ENCODE measurements around the gene TIAM1. TPM values are rescaled to one million over a fixed set of nuclear protein-coding genes. Genes with fewer than 3 reads are reported as not detected.

The TIAM1 gene
- total and polyA plus RNA-seq, 2 of the 8 experiments (the other 6 are each of a cell fraction or from before 2014, with no cell fraction given): 10.1 to 30.7 TPM

GRCh38 chr21:31196724-31197123 is 147.3 kb downstream of the TIAM1 start:
- no peaks in the 10 kb centered on the region for H3K79me1 ChIP-seq (ENCODE audit: low read depth, low read length)
- H4K8ac ChIP-seq (ENCODE audit: extremely low read depth, insufficient read depth, low read length): no peak overlapping the region
- no peak overlapping the region for H4K91ac ChIP-seq (replicated peaks; ENCODE audit: insufficient read length, low read length)
- H2BK15ac ChIP-seq (ENCODE audit: low read length): no peak overlapping the region
- no peak overlapping the region for H2BK120ac ChIP-seq (replicated peaks; ENCODE audit: low read depth, low read length)
- H3K4me2 ChIP-seq (ENCODE audit: insufficient read depth in 1 of 2, low read depth in 2 of 2, low read length in 2 of 2): no peak overlapping the region
- no peak overlapping the region for H3K18ac ChIP-seq (ENCODE audit: extremely low read depth, low read length)
- FAIRE-seq (no peak), DNase-seq (ENCODE audit: low read depth in 1 of 2, low spot score in 2 of 2) (no peak)
- H3K9me3 ChIP-seq (ENCODE audit: insufficient read depth in 2 of 2, low read depth in 1 of 2, low read length in 1 of 2): no peaks in the 10 kb centered on the region
- no peak overlapping the region for H3K27ac ChIP-seq (ENCODE audit: low read depth, low read length)
- ChIA-PET CTCF (ENCODE audit: partially characterized antibody) (interaction anchor here (0.6 to 4.1 kb wide), 5 partner anchors 11 to 304 kb away, joined by 3 to 16 read pairs (median 3); no protein-coding TSS in a partner anchor), POLR2A (ENCODE audit: partially characterized antibody) (no interaction called here)
- no peak overlapping the region for H2BK12ac ChIP-seq (ENCODE audit: low read depth, low read length)
- no peak overlapping the region for H2AK5ac ChIP-seq (ENCODE audit: low read depth, low read length)
- H2AFZ ChIP-seq (ENCODE audit: low read length): no peak overlapping the region
- TF ChIP-seq BRCA1 (IDR thresholded peaks at IDR 0.05; ENCODE audit: low read depth, low read length) (no peak), TAF7 (optimal IDR thresholded peaks at IDR 0.05; ENCODE audit: borderline replicate concordance, low read depth, low read length) (no peak), CHD1 (IDR thresholded peaks at IDR 0.05; ENCODE audit: low read depth, low read length) (no peak), CHD2 (IDR thresholded peaks at IDR 0.05; ENCODE audit: low read length) (no peak), RXRA (IDR thresholded peaks at IDR 0.05; ENCODE audit: insufficient read depth, low read depth, low read length) (no peak), SIN3A (conservative IDR thresholded peaks at IDR 0.05 in 1 of 2, IDR thresholded peaks at IDR 0.05 in 1 of 2; ENCODE audit: low read depth in 1 of 2, low read length in 2 of 2) (no peak)
- no peak overlapping the region for H3K56ac ChIP-seq (replicated peaks; ENCODE audit: insufficient read length, low read depth, low read length)
- H3K9ac ChIP-seq (replicated peaks in 1 of 4; ENCODE audit: extremely low read depth in 1 of 4, low read depth in 3 of 4, low read length in 3 of 4): no peak overlapping the region
- no peaks in the 10 kb centered on the region for H3K23me2 ChIP-seq (ENCODE audit: low read depth, low read length)
- no peaks in the 10 kb centered on the region; a peak in 1 of 8 replicates for H3K36me3 ChIP-seq (ENCODE audit: control insufficient read depth in 2 of 4, insufficient read depth in 4 of 4, low read length in 3 of 4)
- H3K4me1 ChIP-seq (replicated peaks in 1 of 4; ENCODE audit: control insufficient read depth in 3 of 4, insufficient read depth in 4 of 4, low read length in 3 of 4): peaks cover 0 to 6% (median 3%) of the 10 kb centered on the region in 4 experiments; a peak in 3 of 7 replicates
- no peak overlapping the region for H4K5ac ChIP-seq (ENCODE audit: insufficient read length, low read depth, low read length)
- WGBS, 2 experiments (ENCODE audit: extremely low coverage in 1 of 2, insufficient coverage in 1 of 2, insufficient read length in 1 of 2, insufficient replicate concordance in 2 of 2, low coverage in 1 of 2, low lambda C conversion rate in 2 of 2, missing lambda C conversion rate in 1 of 2): 90% methylated on average over 2 of the region's 2 CpGs; no CpG with 5 or more reads in 1 of the 2 experiments
- no peak overlapping the region for H3K4ac ChIP-seq (replicated peaks; ENCODE audit: insufficient read length, low read depth, low read length)
- no peaks in the 10 kb centered on the region for H3K27me3 ChIP-seq (replicated peaks in 1 of 4; ENCODE audit: control insufficient read depth in 3 of 4, extremely low read depth in 1 of 4, insufficient read depth in 3 of 4, low read length in 3 of 4)
- H2BK20ac ChIP-seq (ENCODE audit: low read length): no peak overlapping the region
- H3K79me2 ChIP-seq (ENCODE audit: control insufficient read depth in 1 of 2, insufficient read depth in 2 of 2, low read length in 2 of 2): no peaks in the 10 kb centered on the region
- H2BK5ac ChIP-seq (ENCODE audit: low read depth, low read length): no peak overlapping the region
- H3K4me3 ChIP-seq (ENCODE audit: extremely low read depth in 1 of 4, insufficient read depth in 2 of 4, low read depth in 3 of 4, low read length in 4 of 4): no peak overlapping the region
- H3K14ac ChIP-seq (ENCODE audit: insufficient read length): no peak overlapping the region
- H4K20me1 ChIP-seq (replicated peaks in 1 of 2; ENCODE audit: control insufficient read depth in 1 of 2, insufficient read depth in 2 of 2, low read length in 2 of 2): no peaks in the 10 kb centered on the region
- no peak overlapping the region for H3K23ac ChIP-seq (ENCODE audit: insufficient read length)
